HepG2 (cell line): ENCODE results near the gene ITGAE. TPM values are rescaled to one million over a fixed set of nuclear protein-coding genes. Genes with fewer than 3 reads are reported as not detected.

Experiments
- ATAD3A ChIP-seq: sonication (generic); formaldehyde crosslinking; IDR thresholded peaks from 2 replicates; pipeline ENCODE4 v1.4.0; 2020; ENCODE audit warnings: missing genetic modification reagents
- KLF11 ChIP-seq: IDR thresholded peaks from 2 replicates; pipeline ENCODE4 v1.6.1; 2016; ENCODE audit warnings: missing compliant biosample characterization
- KLF13 ChIP-seq: sonication (generic); formaldehyde crosslinking; IDR thresholded peaks from 2 replicates; pipeline ENCODE4 v1.4.0; 2020; ENCODE audit warnings: mild to moderate bottlenecking, missing genetic modification reagents
- NFKBIZ ChIP-seq: IDR thresholded peaks from 2 replicates; pipeline ENCODE4 v1.6.1; 2018; ENCODE audit warnings: missing genetic modification reagents, missing compliant biosample characterization
- REXO4 ChIP-seq: sonication (generic); formaldehyde crosslinking; IDR thresholded peaks from 2 replicates; pipeline ENCODE4 v1.8.0; 2022; ENCODE audit warnings: missing genetic modification reagents, mild to moderate bottlenecking, borderline replicate concordance
- SP140L ChIP-seq: sonication (generic); formaldehyde crosslinking; IDR thresholded peaks from 2 replicates; pipeline ENCODE4 v1.4.0; 2020; ENCODE audit warnings: missing genetic modification reagents, borderline replicate concordance
- TCF7L2 ChIP-seq: IDR thresholded peaks from 2 replicates; pipeline ENCODE4 v1.6.1; 2011; ENCODE audit warnings: mild to moderate bottlenecking, low read depth, low read length, moderate library complexity
- U2AF1 ChIP-seq: fragments of 200-400 bp; formaldehyde crosslinking; optimal IDR thresholded peaks from 2 replicates; pipeline ENCODE3; 2017; ENCODE audit warnings: mild to moderate bottlenecking, low read depth, low read length
- ZFAT ChIP-seq: sonication (generic); formaldehyde crosslinking; conservative IDR thresholded peaks from 2 replicates; pipeline ENCODE4 v1.8.1; 2023; ENCODE audit warnings: missing genetic modification reagents, inconsistent platforms
- ZNF30 ChIP-seq: sonication (generic); formaldehyde crosslinking; IDR thresholded peaks from 2 replicates; pipeline ENCODE4 v1.5.0; 2020; ENCODE audit warnings: mild to moderate bottlenecking, missing genetic modification reagents
- ZNF431 ChIP-seq: sonication (generic); formaldehyde crosslinking; IDR thresholded peaks from 2 replicates; pipeline ENCODE4 v1.9.0; 2022; ENCODE audit warnings: missing genetic modification reagents, low read depth, mild to moderate bottlenecking, borderline replicate concordance
- ZNF598 ChIP-seq: sonication (generic); formaldehyde crosslinking; IDR thresholded peaks from 2 replicates; pipeline ENCODE4 v1.5.1; 2020; ENCODE audit warnings: mild to moderate bottlenecking, missing genetic modification reagents, borderline replicate concordance
- ZNF629 ChIP-seq: sonication (generic); formaldehyde crosslinking; conservative IDR thresholded peaks from 2 replicates; pipeline ENCODE4 v1.5.0; 2020; ENCODE audit warnings: missing genetic modification reagents
- ZNF652 ChIP-seq: IDR thresholded peaks from 2 replicates; pipeline ENCODE4 v1.6.1; 2016; ENCODE audit warnings: low read depth, borderline replicate concordance
- ZNF674 ChIP-seq: sonication (generic); formaldehyde crosslinking; IDR thresholded peaks from 2 replicates; pipeline ENCODE4 v1.5.0; 2020; ENCODE audit warnings: low read depth, mild to moderate bottlenecking, missing genetic modification reagents
- ZNF83 ChIP-seq: sonication (generic); formaldehyde crosslinking; IDR thresholded peaks from 2 replicates; pipeline ENCODE4 v1.4.0; 2020; ENCODE audit warnings: missing genetic modification reagents, mild to moderate bottlenecking, borderline replicate concordance
- ZNF841 ChIP-seq: sonication (generic); formaldehyde crosslinking; IDR thresholded peaks from 2 replicates; pipeline ENCODE4 v1.8.1; 2023; ENCODE audit warnings: missing genetic modification reagents, borderline replicate concordance
- ZSCAN29 ChIP-seq: sonication (generic); formaldehyde crosslinking; conservative IDR thresholded peaks from 2 replicates; pipeline ENCODE4 v1.4.0; 2020; ENCODE audit warnings: mild to moderate bottlenecking, missing genetic modification reagents
- polyA plus RNA-seq, 8 experiments: library from polyadenylated mRNA; depleted of rRNA in 3 of 8; stranded (reverse) in 7 of 8; unstranded in 1 of 8; fragments of >200 nt; fragmentation: Illumina TruSeq in 4 of 8; extraction: Trizol in 4 of 8; gene quantifications; 2 replicates each; pipeline versions ENCODE4 v1.2.1 to v1.2.3, GENCODE V29; 2011 to 2016; ENCODE audit warnings: low read depth in 4 of 8, missing spikeins in 1 of 8, mixed read lengths in 1 of 8; ENCODE audit not compliant: insufficient read depth in 1 of 8
- total RNA-seq, 5 experiments: library from RNA; depleted of rRNA; stranded (reverse); fragments of >200 nt; fragmentation: Illumina TruSeq; extraction: Trizol; gene quantifications; 2 replicates each; pipeline ENCODE4 v1.2.3, GENCODE V29; 2016; ENCODE audit warnings: low read depth in 1 of 5
- TF ChIP-seq, protein P1 (sequence below): sonication (generic); formaldehyde crosslinking; IDR thresholded peaks from 2 replicates; pipeline ENCODE4 v1.4.0; 2020; ENCODE audit warnings: mild to moderate bottlenecking, missing genetic modification reagents
- TF ChIP-seq, protein P2 (sequence below): sonication (generic); formaldehyde crosslinking; IDR thresholded peaks from 2 replicates; pipeline ENCODE4 v1.8.0; 2022; ENCODE audit warnings: mild to moderate bottlenecking, missing genetic modification reagents, moderate library complexity
- TF ChIP-seq, protein P3 (sequence below): sonication (generic); formaldehyde crosslinking; IDR thresholded peaks from 2 replicates; pipeline ENCODE4 v1.5.0; 2020; ENCODE audit warnings: missing genetic modification reagents
- TF ChIP-seq, protein P4 (sequence below): sonication (generic); formaldehyde crosslinking; IDR thresholded peaks from 2 replicates; pipeline ENCODE4 v1.9.0; 2022; ENCODE audit warnings: missing genetic modification reagents, mild to moderate bottlenecking, borderline replicate concordance
- TF ChIP-seq, protein P5 (sequence below): sonication (generic); formaldehyde crosslinking; IDR thresholded peaks from 2 replicates; pipeline ENCODE4 v1.5.1; 2020; ENCODE audit warnings: mild to moderate bottlenecking, missing genetic modification reagents, moderate library complexity

The ITGAE gene
- total and polyA plus RNA-seq, 2 of the 13 experiments (the other 11 are each of a cell fraction or from before 2014, with no cell fraction given) = 42.3 to 49.0 TPM

DNA sequence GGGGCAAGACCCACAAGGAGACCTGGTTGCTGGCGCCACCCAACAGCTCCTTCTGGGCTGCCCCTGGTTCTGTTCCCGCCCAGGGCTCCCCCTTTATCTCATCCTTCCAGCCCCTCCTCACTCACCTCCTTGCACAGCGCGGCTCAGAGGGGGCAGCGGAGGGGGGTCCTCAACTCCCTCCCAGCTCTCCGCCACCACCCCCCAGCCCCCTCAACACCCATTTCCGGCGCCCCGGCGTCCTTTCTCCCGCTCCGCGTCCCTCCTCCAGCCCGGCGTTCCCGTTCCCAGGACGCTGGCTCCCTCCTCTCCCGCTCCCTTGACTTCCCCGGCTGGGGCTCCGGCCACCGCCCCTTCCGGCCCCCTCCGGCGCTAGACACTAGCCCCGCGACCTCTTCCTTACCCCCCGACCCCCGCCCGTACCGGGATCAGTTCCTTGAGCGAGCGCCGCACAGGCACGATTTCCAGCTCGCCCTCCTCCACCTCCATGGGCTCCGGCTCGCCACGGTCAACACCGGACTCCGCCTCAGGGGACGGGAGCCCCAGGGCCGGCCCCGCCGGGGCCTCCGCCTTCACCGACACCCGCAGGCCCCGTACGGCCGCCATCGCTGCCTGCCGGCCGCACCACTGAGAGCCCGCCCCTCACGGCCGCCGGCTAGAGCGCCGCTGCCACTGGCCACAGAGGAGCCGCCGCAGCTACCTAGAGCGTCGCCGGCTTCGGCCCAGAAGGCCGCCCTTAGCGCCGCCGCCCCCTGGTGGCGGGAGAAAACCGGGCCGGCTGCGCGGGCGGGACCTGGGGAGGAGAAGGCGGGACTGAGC lies 44.8 kb upstream of the ITGAE start, which contains the start of gene NCBP3 (continued):
- TF ChIP-seq ATAD3A (no peak), ZNF431 (CRISPR knock-in tag) (peak; percentile 83; the same call in 1 of the 2 replicates), ZNF652 (CRISPR knock-in tag) (no peak), ZNF629 (CRISPR knock-in tag) (0 out of 2 replicates have a peak, but pooled peaks have one; percentile 7), ZNF30 (CRISPR knock-in tag) (no peak), ZNF674 (no peak), KLF11 (no peak), NFKBIZ (CRISPR knock-in tag) (no peak), KLF13 (CRISPR knock-in tag) (no peak), REXO4 (no peak), ZFAT (CRISPR knock-in tag) (no peak), SP140L (no peak), U2AF1 (peak; percentile 100), TCF7L2 (no peak), ZNF83 (CRISPR knock-in tag) (no peak), ZNF598 (0 out of 2 replicates have a peak, but pooled peaks have one; percentile 62), ZNF841 (CRISPR knock-in tag) (0 out of 2 replicates have a peak, but pooled peaks have one; percentile 58), ZSCAN29 (CRISPR knock-in tag) (peak; percentile 91)
- TF ChIP-seq, protein P1, sequence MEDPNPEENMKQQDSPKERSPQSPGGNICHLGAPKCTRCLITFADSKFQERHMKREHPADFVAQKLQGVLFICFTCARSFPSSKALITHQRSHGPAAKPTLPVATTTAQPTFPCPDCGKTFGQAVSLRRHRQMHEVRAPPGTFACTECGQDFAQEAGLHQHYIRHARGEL (CRISPR knock-in tag) = no peak
- TF ChIP-seq, protein P2, sequence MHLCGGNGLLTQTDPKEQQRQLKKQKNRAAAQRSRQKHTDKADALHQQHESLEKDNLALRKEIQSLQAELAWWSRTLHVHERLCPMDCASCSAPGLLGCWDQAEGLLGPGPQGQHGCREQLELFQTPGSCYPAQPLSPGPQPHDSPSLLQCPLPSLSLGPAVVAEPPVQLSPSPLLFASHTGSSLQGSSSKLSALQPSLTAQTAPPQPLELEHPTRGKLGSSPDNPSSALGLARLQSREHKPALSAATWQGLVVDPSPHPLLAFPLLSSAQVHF (CRISPR knock-in tag) = no peak
- TF ChIP-seq, protein P3, sequence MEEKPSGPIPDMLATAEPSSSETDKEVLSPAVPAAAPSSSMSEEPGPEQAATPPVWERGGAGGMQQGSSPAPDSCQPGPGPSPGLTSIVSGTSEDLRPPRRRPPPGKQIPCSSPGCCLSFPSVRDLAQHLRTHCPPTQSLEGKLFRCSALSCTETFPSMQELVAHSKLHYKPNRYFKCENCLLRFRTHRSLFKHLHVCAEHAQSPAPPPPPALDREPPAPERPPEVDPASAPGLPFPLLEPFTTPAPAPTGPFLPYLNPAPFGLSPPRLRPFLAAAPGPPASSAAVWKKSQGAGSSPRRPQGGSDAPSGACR (CRISPR knock-in tag) = peak; percentile 73
- TF ChIP-seq, protein P4, sequence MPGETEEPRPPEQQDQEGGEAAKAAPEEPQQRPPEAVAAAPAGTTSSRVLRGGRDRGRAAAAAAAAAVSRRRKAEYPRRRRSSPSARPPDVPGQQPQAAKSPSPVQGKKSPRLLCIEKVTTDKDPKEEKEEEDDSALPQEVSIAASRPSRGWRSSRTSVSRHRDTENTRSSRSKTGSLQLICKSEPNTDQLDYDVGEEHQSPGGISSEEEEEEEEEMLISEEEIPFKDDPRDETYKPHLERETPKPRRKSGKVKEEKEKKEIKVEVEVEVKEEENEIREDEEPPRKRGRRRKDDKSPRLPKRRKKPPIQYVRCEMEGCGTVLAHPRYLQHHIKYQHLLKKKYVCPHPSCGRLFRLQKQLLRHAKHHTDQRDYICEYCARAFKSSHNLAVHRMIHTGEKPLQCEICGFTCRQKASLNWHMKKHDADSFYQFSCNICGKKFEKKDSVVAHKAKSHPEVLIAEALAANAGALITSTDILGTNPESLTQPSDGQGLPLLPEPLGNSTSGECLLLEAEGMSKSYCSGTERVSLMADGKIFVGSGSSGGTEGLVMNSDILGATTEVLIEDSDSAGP = peak; percentile 93
- TF ChIP-seq, protein P5, sequence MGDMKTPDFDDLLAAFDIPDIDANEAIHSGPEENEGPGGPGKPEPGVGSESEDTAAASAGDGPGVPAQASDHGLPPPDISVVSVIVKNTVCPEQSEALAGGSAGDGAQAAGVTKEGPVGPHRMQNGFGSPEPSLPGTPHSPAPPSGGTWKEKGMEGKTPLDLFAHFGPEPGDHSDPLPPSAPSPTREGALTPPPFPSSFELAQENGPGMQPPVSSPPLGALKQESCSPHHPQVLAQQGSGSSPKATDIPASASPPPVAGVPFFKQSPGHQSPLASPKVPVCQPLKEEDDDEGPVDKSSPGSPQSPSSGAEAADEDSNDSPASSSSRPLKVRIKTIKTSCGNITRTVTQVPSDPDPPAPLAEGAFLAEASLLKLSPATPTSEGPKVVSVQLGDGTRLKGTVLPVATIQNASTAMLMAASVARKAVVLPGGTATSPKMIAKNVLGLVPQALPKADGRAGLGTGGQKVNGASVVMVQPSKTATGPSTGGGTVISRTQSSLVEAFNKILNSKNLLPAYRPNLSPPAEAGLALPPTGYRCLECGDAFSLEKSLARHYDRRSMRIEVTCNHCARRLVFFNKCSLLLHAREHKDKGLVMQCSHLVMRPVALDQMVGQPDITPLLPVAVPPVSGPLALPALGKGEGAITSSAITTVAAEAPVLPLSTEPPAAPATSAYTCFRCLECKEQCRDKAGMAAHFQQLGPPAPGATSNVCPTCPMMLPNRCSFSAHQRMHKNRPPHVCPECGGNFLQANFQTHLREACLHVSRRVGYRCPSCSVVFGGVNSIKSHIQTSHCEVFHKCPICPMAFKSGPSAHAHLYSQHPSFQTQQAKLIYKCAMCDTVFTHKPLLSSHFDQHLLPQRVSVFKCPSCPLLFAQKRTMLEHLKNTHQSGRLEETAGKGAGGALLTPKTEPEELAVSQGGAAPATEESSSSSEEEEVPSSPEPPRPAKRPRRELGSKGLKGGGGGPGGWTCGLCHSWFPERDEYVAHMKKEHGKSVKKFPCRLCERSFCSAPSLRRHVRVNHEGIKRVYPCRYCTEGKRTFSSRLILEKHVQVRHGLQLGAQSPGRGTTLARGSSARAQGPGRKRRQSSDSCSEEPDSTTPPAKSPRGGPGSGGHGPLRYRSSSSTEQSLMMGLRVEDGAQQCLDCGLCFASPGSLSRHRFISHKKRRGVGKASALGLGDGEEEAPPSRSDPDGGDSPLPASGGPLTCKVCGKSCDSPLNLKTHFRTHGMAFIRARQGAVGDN (CRISPR knock-in tag) = peak; percentile 86
